DND-41 (cell line): ENCODE results near the gene MLC1.

Experiments used
- ATAC-seq: fragments of 200-7000 bp; cut with Tn5 transposase; 3 replicates; pipeline ENCODE4 v1.9.1; 2021; ENCODE audit warnings: low read depth; ENCODE audit not compliant: insufficient read depth
- DNase-seq: peaks from one replicate; pipeline ENCODE4 v3.0.0-alpha.2; 2020
- H2AFZ ChIP-seq: 2 replicates; pipeline ENCODE4 v1.6.0; 2012; ENCODE audit warnings: low read depth, low read length
- H3K27ac ChIP-seq: 2 replicates; pipeline ENCODE4 v1.5.1; 2012; ENCODE audit warnings: low read length, inconsistent platforms
- H3K27me3 ChIP-seq: fragments of 200-600 bp; sonication (generic); 2 replicates; pipeline ENCODE4 v1.6.0; 2012; ENCODE audit warnings: low read length, mild to moderate bottlenecking, inconsistent platforms; ENCODE audit not compliant: insufficient read depth, poor library complexity
- H3K36me3 ChIP-seq: 2 replicates; pipeline ENCODE4 v1.5.1; 2012; ENCODE audit warnings: low read length, inconsistent platforms; ENCODE audit not compliant: insufficient read depth
- H3K4me1 ChIP-seq: 2 replicates; pipeline ENCODE4 v1.5.1; 2012; ENCODE audit warnings: mild to moderate bottlenecking, low read length; ENCODE audit not compliant: insufficient read depth
- H3K4me2 ChIP-seq: 2 replicates; pipeline ENCODE4 v1.6.0; 2012; ENCODE audit warnings: mild to moderate bottlenecking, moderate library complexity, low read length, inconsistent platforms; ENCODE audit not compliant: insufficient read depth
- H3K4me3 ChIP-seq, 2 experiments: fragments of 200-600 bp in 1 of 2; shearing (Covaris generic) in 1 of 2; 2 replicates each; pipeline ENCODE4 v1.5.1; 2012 to 2016; ENCODE audit warnings: inconsistent platforms in 2 of 2, low read length in 2 of 2, mild to moderate bottlenecking in 2 of 2, low read depth in 1 of 2, moderate library complexity in 1 of 2
- H3K79me2 ChIP-seq: 2 replicates; pipeline ENCODE4 v1.6.0; 2012; ENCODE audit warnings: low read length, inconsistent platforms; ENCODE audit not compliant: insufficient read depth
- H3K9ac ChIP-seq: 2 replicates; pipeline ENCODE4 v1.6.0; 2012; ENCODE audit warnings: low read depth, mild to moderate bottlenecking, inconsistent platforms, low read length, moderate library complexity
- H3K9me3 ChIP-seq: 2 replicates; pipeline ENCODE4 v1.5.1; 2012; ENCODE audit warnings: low read length, moderate library complexity, mild to moderate bottlenecking, inconsistent platforms; ENCODE audit not compliant: insufficient read depth, severe bottlenecking
- H4K20me1 ChIP-seq: 2 replicates; pipeline ENCODE4 v1.6.0; 2012; ENCODE audit warnings: low read length; ENCODE audit not compliant: insufficient read depth
- CTCF ChIP-seq: IDR thresholded peaks from 2 replicates; pipeline ENCODE4 v1.5.1; 2012; ENCODE audit warnings: borderline replicate concordance, low read length, moderate library complexity, mild to moderate bottlenecking; ENCODE audit not compliant: poor library complexity, severe bottlenecking; ENCODE audit errors: extremely low read depth
- EZH2 ChIP-seq: IDR thresholded peaks from 3 replicates; pipeline ENCODE4 v1.6.1; 2012; ENCODE audit warnings: borderline replicate concordance, low read depth, mild to moderate bottlenecking, moderate library complexity, low read length, inconsistent platforms; ENCODE audit not compliant: severe bottlenecking

MLC1 gene

GRCh38 chr22:50074551-50075530, 10.4 kb downstream of the MLC1 start:
- Histone ChIP-seq H3K4me2 (no peak overlapping the region), H3K36me3 (no peaks in the 10 kb centered on the region)

GRCh38 chr22:50074056-50074455, 11.2 kb downstream of the MLC1 start:
- no peak for DNase-seq
- Histone ChIP-seq H2AFZ (no peak overlapping the region), H3K9me3 (no peaks in the 10 kb centered on the region), H3K4me3 (no peak overlapping the region), H3K27ac (no peak overlapping the region), H4K20me1 (no peaks in the 10 kb centered on the region), H3K79me2 (no peaks in the 10 kb centered on the region), H3K4me2 (no peak overlapping the region), H3K27me3 (no peaks in the 10 kb centered on the region), H3K4me1 (no peaks in the 10 kb centered on the region), H3K9ac (no peak overlapping the region), H3K36me3 (no peaks in the 10 kb centered on the region)
- TF ChIP-seq EZH2 (no peak), CTCF (no peak)
- no peak for ATAC-seq

More at GRCh38 chr22:50074551-50075530, 10.4 kb downstream of the MLC1 start:
- Histone ChIP-seq H2AFZ (no peak overlapping the region), H4K20me1 (no peaks in the 10 kb centered on the region), H3K4me3 (no peak overlapping the region), H3K9ac (no peak overlapping the region), H3K79me2 (no peaks in the 10 kb centered on the region), H3K27me3 (no peaks in the 10 kb centered on the region), H3K9me3 (no peaks in the 10 kb centered on the region), H3K4me1 (no peaks in the 10 kb centered on the region), H3K27ac (no peak overlapping the region)
- no peak for TF ChIP-seq EZH2
- DNase-seq (no peak), ATAC-seq (no peak)

GRCh38 chr22:50072714-50073538, 12.3 kb downstream of the MLC1 start:
- Histone ChIP-seq H3K4me2 (no peak overlapping the region), H2AFZ (no peak overlapping the region), H3K27me3 (no peaks in the 10 kb centered on the region), H3K4me1 (no peaks in the 10 kb centered on the region), H3K36me3 (no peaks in the 10 kb centered on the region), H3K27ac (no peak overlapping the region), H3K79me2 (no peaks in the 10 kb centered on the region), H3K4me3 (no peak overlapping the region), H3K9me3 (no peaks in the 10 kb centered on the region), H4K20me1 (no peaks in the 10 kb centered on the region), H3K9ac (no peak overlapping the region)
- ATAC-seq = no peak
- TF ChIP-seq EZH2 (no peak), CTCF (no peak)
- DNase-seq = no peak
